ENCODE results near the gene MOB3C.
"Not testable (repeated sequence)": the region's sequence is repeated elsewhere in the genome, so short reads cannot be mapped to it uniquely, and the experiment has no call there.

The MOB3C gene

GRCh38 chr1:46616277-46617107 is at the start of gene MOB3C:
TSS of gene MOB3C (minus strand) at chr1:46616811. CDS start at chr1:46613321, 3,490 bp downstream.
- DNase-seq (ENCODE audit: low read depth), result peak; percentile 58

- no peak for DNase-seq (ENCODE audit: low read depth)
These were observed 49.4 kb upstream of the MOB3C start for GRCh38 chr1:46665983-46666382.

- not testable (repeated sequence) for DNase-seq (ENCODE audit: low read depth)
These were observed 46.3 kb upstream of the MOB3C start for GRCh38 chr1:46662919-46663318.

- DNase-seq (ENCODE audit: low read depth), result not testable (repeated sequence)
These were observed 43.5 kb upstream of the MOB3C start for GRCh38 chr1:46660116-46660515.

GRCh38 chr1:46659307-46659870 is 42.8 kb upstream of the MOB3C start:
- DNase-seq (ENCODE audit: low read depth), result no peak

GRCh38 chr1:46657775-46658174 is 41.2 kb upstream of the MOB3C start:
- DNase-seq (ENCODE audit: low read depth), result no peak

GRCh38 chr1:46656643-46657042 is 40.0 kb upstream of the MOB3C start:
- DNase-seq (ENCODE audit: low read depth), result no peak

- DNase-seq (ENCODE audit: low read depth), result no peak
These were observed 39.2 kb upstream of the MOB3C start for GRCh38 chr1:46655848-46656247.

- DNase-seq (ENCODE audit: low read depth), result not testable (repeated sequence)
These were observed 38.1 kb upstream of the MOB3C start for GRCh38 chr1:46654698-46655097.

GRCh38 chr1:46654012-46654411 is 37.4 kb upstream of the MOB3C start:
- no peak for DNase-seq (ENCODE audit: low read depth)

GRCh38 chr1:46653405-46653958 is 36.9 kb upstream of the MOB3C start:
- DNase-seq (ENCODE audit: low read depth), result no peak

- no peak for DNase-seq (ENCODE audit: low read depth)
These were observed 35.9 kb upstream of the MOB3C start for GRCh38 chr1:46652321-46653100.

- not testable (repeated sequence) for DNase-seq (ENCODE audit: low read depth)
These were observed 34.5 kb upstream of the MOB3C start for GRCh38 chr1:46651152-46651551.

GRCh38 chr1:46650491-46650890 is 33.9 kb upstream of the MOB3C start:
- DNase-seq (ENCODE audit: low read depth), result no peak

GRCh38 chr1:46649764-46650163 is 33.2 kb upstream of the MOB3C start:
- DNase-seq (ENCODE audit: low read depth), result no peak

GRCh38 chr1:46647611-46648010 is 31.0 kb upstream of the MOB3C start:
- DNase-seq (ENCODE audit: low read depth), result no peak

GRCh38 chr1:46646844-46647243 is 30.2 kb upstream of the MOB3C start:
- no peak for DNase-seq (ENCODE audit: low read depth)

- no peak for DNase-seq (ENCODE audit: low read depth)
These were observed 29.7 kb upstream of the MOB3C start for GRCh38 chr1:46646331-46646730.

- DNase-seq (ENCODE audit: low read depth), result no peak
These were observed 29.2 kb upstream of the MOB3C start for GRCh38 chr1:46645815-46646214.

GRCh38 chr1:46643368-46643775 is 26.8 kb upstream of the MOB3C start:
- DNase-seq (ENCODE audit: low read depth), result no peak

GRCh38 chr1:46642115-46642680 is 25.6 kb upstream of the MOB3C start:
- no peak for DNase-seq (ENCODE audit: low read depth)

GRCh38 chr1:46639547-46639946 is 22.9 kb upstream of the MOB3C start:
- no peak for DNase-seq (ENCODE audit: low read depth)
